Type B pancreatic cell (in vitro differentiated cells): ENCODE results near the gene ELMO2. TPM values are rescaled to one million over a fixed set of nuclear protein-coding genes. Genes with fewer than 3 reads are reported as not detected.

ENCODE experiments used
- DNase-seq: peaks from one replicate; pipeline ENCODE4 v3.0.0; 2021; ENCODE audit warnings: mixed read lengths; ENCODE audit not compliant: unreplicated experiment; ENCODE audit errors: extremely low spot score
- H3K27ac Mint-ChIP-seq: 2 replicates; pipeline ENCODE4 v1.8.0; 2021; ENCODE audit warnings: mild to moderate bottlenecking, mixed read lengths
- H3K27me3 Mint-ChIP-seq: 2 replicates; pipeline ENCODE4 v1.8.0; 2021; ENCODE audit warnings: mixed read lengths
- H3K36me3 Mint-ChIP-seq: 2 replicates; pipeline ENCODE4 v1.8.0; 2021; ENCODE audit warnings: mixed read lengths
- H3K4me1 Mint-ChIP-seq: one replicate; pipeline ENCODE4 v1.8.0; 2021; ENCODE audit warnings: mixed read lengths; ENCODE audit not compliant: unreplicated experiment
- H3K4me3 Mint-ChIP-seq: 2 replicates; pipeline ENCODE4 v1.8.0; 2021; ENCODE audit warnings: mild to moderate bottlenecking, mixed read lengths
- H3K9me3 Mint-ChIP-seq: 2 replicates; pipeline ENCODE4 v1.8.0; 2021; ENCODE audit warnings: mixed read lengths
- CTCF ChIP-seq: fragments of 200-600 bp; sonication (generic); conservative IDR thresholded peaks from 2 replicates; pipeline ENCODE4 v1.5.0; 2021; ENCODE audit warnings: antibody characterized with exemption, mild to moderate bottlenecking
- total RNA-seq: library from RNA; stranded (reverse); gene quantifications from 2 replicates; pipeline ENCODE4 v1.2.1, GENCODE V29; 2021; ENCODE audit warnings: low replicate concordance

ELMO2 gene
- total RNA-seq, 1 donor from 2014 or later = 49.1 TPM

DNA sequence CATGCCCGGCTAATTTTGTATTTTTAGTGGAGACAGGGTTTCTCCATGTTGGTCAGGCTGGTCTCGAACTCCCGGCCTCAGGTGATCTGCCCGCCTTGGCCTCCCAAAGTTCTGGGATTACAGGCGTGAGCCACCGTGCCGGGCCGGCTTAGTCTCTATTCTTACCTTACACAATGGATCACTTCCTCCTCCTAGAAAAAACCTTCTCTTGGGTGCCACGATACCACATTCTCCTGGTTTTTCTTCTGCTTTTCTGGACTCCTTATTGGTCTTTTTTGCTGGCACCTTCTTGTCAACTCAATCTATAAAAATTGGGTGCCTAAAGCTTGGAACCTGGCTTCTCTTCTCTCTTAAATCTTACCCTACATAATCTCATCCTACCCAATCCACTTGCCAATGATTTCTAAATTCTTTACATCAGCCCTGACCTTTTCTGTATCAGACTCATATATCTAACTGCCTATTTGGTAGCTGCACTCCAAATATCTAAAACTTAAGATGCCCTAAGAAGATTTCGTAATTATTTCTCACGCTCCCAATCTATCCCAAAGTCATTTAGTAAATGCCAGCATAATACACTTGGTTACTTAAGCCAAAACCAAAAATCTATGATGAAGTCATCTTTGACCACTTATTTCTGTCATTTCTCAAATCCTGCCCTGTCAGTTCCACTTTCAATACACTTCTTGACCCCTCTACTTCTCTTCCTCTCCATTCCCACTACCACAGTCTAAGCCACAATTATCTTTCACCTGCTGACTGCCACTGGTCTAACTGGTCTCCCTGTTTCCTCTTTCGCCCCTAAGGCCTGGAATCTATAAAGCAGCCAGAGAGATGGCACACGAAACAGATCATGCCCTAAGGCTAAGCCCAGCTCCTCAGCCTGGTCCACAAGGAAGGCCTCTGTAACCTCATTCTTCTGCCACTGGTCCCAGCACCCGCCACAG, 43.2 kb downstream of the ELMO2 start:
- Mint-ChIP-seq H3K4me3 (peak overlapping the region; percentile 94), H3K4me1 (peaks cover 31% of the 10 kb centered on the region), H3K27ac (peak overlapping the region; percentile 99), H3K9me3 (no peaks in the 10 kb centered on the region), H3K27me3 (no peaks in the 10 kb centered on the region), H3K36me3 (peaks cover 22% of the 10 kb centered on the region)
- no peak for TF ChIP-seq CTCF
- no peak for DNase-seq

DNA sequence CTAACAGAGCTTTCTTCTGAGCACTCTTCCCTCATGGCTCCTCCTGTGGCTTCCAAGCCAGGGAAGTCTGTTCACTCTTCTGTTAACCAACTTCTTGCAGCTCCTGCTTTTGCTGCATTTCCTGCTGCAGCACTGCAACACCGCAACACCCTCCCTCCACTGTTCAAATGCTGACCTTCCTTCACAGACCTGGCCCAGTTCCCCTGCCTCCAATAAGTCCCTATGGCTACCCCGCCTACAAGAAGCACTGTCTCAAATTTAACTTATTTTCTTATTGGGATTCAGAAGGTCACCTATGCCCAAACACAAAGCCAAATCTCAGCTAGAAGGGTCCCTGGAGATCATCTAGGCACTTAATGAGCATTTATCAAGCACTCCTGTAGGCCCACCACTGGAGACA, 44.6 kb downstream of the ELMO2 start:
- peak overlapping the region; percentile 32 for H3K27ac Mint-ChIP-seq
- no peak for DNase-seq
- no peaks in the 10 kb centered on the region for H3K27me3 Mint-ChIP-seq
- H3K4me3 Mint-ChIP-seq = no peak overlapping the region
- no peaks in the 10 kb centered on the region for H3K9me3 Mint-ChIP-seq
- H3K36me3 Mint-ChIP-seq = peaks cover 18% of the 10 kb centered on the region
- H3K4me1 Mint-ChIP-seq = peaks cover 31% of the 10 kb centered on the region
- TF ChIP-seq CTCF = no peak

GRCh38 chr20:46361381-46361780, 45.0 kb downstream of the ELMO2 start:
- Mint-ChIP-seq H3K36me3 (peaks cover 18% of the 10 kb centered on the region), H3K27ac (peak overlapping the region; percentile 32), H3K27me3 (no peaks in the 10 kb centered on the region), H3K4me3 (no peak overlapping the region), H3K9me3 (no peaks in the 10 kb centered on the region), H3K4me1 (peaks cover 31% of the 10 kb centered on the region)
- no peak for TF ChIP-seq CTCF
- no peak for DNase-seq

- TF ChIP-seq CTCF = no peak
- peak overlapping the region; percentile 52 for H3K27ac Mint-ChIP-seq
- H3K27me3 Mint-ChIP-seq = no peaks in the 10 kb centered on the region
- no peak overlapping the region for H3K4me3 Mint-ChIP-seq
- H3K36me3 Mint-ChIP-seq = peaks cover 26% of the 10 kb centered on the region
- peaks cover 32% of the 10 kb centered on the region for H3K4me1 Mint-ChIP-seq
- no peaks in the 10 kb centered on the region for H3K9me3 Mint-ChIP-seq
- DNase-seq = no peak
Observed at GRCh38 chr20:46359233-46359751, 47.1 kb downstream of the ELMO2 start.

- no peaks in the 10 kb centered on the region for H3K9me3 Mint-ChIP-seq
- H3K36me3 Mint-ChIP-seq = peaks cover 27% of the 10 kb centered on the region
- peaks cover 31% of the 10 kb centered on the region for H3K4me1 Mint-ChIP-seq
- no peaks in the 10 kb centered on the region for H3K27me3 Mint-ChIP-seq
- no peak overlapping the region for H3K4me3 Mint-ChIP-seq
- H3K27ac Mint-ChIP-seq = no peak overlapping the region
- TF ChIP-seq CTCF = no peak
- no peak for DNase-seq
Observed at GRCh38 chr20:46358346-46359058, 47.9 kb downstream of the ELMO2 start.
